Measurements from ENCODE around the gene ZNF552. TPM values are rescaled to one million over a fixed set of nuclear protein-coding genes. Genes with fewer than 3 reads are reported as not detected.
"Not testable (repeated sequence)": the region's sequence is repeated elsewhere in the genome, so short reads cannot be mapped to it uniquely, and the experiment has no call there.

ZNF552 gene
- total RNA-seq = 15.5 to 19.2 TPM (median 16.8 TPM) in 3 replicates

GRCh38 chr19:57814505-57815246 lies at the start of gene ZNF552:
TSS of gene ZNF552 (minus strand) at chr19:57814913. CDS start at chr19:57814743, 170 bp downstream.
- Mint-ChIP-seq H3K4me1 (peaks cover 59% of the 10 kb centered on the region), H3K36me3 (peaks cover 7% of the 10 kb centered on the region), H3K4me3 (peak within 1 kb of the TSS; percentile 95)

GRCh38 chr19:57862351-57862750 lies 47.6 kb upstream of the ZNF552 start:
- H3K4me3 Mint-ChIP-seq; H3K4me1 Mint-ChIP-seq; H3K9me3 Mint-ChIP-seq; DNase-seq (ENCODE audit: low spot score in 2 of 2, unreplicated experiment in 2 of 2); H3K27me3 Mint-ChIP-seq (ENCODE audit: low read depth); H3K27ac Mint-ChIP-seq: not testable (repeated sequence)
- H3K36me3 Mint-ChIP-seq = peaks cover 75% of the 10 kb centered on the region

More at GRCh38 chr19:57814505-57815246, at the start of gene ZNF552:
- Mint-ChIP-seq H3K27me3 (ENCODE audit: low read depth) (no peaks in the 10 kb centered on the region), H3K9me3 (no peaks in the 10 kb centered on the region), H3K27ac (peak within 1 kb of the TSS; percentile 92)
- peak; percentile 59 to 76 for DNase-seq (ENCODE audit: low spot score in 2 of 2, unreplicated experiment in 2 of 2)
- TF ChIP-seq, protein P1, sequence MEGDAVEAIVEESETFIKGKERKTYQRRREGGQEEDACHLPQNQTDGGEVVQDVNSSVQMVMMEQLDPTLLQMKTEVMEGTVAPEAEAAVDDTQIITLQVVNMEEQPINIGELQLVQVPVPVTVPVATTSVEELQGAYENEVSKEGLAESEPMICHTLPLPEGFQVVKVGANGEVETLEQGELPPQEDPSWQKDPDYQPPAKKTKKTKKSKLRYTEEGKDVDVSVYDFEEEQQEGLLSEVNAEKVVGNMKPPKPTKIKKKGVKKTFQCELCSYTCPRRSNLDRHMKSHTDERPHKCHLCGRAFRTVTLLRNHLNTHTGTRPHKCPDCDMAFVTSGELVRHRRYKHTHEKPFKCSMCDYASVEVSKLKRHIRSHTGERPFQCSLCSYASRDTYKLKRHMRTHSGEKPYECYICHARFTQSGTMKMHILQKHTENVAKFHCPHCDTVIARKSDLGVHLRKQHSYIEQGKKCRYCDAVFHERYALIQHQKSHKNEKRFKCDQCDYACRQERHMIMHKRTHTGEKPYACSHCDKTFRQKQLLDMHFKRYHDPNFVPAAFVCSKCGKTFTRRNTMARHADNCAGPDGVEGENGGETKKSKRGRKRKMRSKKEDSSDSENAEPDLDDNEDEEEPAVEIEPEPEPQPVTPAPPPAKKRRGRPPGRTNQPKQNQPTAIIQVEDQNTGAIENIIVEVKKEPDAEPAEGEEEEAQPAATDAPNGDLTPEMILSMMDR (IDR thresholded peaks at IDR 0.05; ENCODE audit: unreplicated experiment) = no peak

- not testable (repeated sequence) for H3K9me3 Mint-ChIP-seq; DNase-seq (ENCODE audit: low spot score in 2 of 2, unreplicated experiment in 2 of 2); H3K4me3 Mint-ChIP-seq; H3K27ac Mint-ChIP-seq; H3K27me3 Mint-ChIP-seq (ENCODE audit: low read depth)
- Mint-ChIP-seq H3K4me1 (peaks cover 17% of the 10 kb centered on the region), H3K36me3 (peaks cover 41% of the 10 kb centered on the region)
Measured at GRCh38 chr19:57854117-57854516, 39.4 kb upstream of the ZNF552 start.

DNA sequence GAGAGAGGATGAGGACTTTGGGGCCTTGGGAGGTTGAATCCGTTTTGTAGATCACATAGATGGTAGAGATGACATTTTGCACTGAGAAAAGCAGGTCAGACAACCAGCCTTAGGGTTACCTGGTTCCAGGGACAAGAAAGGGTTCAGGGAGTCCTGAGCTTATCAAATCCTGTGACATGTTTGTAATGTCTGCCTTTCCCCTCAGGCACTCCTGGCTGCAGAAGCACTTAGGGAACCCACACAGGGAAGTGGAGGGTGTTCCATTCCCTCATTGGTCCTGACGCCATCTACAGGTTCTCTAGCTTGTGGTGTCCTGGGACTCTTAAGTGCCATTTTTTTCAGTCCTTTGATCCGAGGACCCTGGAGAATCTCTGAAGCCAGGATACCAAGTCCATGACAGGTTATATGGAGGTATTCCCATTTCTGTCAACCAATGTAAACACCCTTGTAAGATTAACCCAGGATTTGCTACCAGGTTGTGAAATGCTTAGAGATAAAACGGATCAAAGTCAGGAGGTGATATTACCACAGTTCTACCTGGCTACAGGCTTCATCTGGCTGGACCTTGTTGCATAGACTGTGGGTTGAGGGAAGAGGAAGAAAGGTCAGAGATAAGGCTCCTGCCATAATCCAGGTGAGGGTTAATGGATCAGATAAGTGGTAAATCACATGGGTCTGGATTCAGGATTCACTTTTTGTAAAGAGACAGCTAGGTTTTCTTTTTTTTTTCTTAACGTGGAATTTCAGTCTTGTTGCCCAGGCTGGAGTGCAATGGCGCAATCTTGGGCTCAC lies 37.3 kb upstream of the ZNF552 start:
- Mint-ChIP-seq H3K27ac (peak overlapping the region; percentile 95), H3K36me3 (peaks cover 33% of the 10 kb centered on the region), H3K4me1 (peaks cover 17% of the 10 kb centered on the region)
- H3K9me3 Mint-ChIP-seq; H3K27me3 Mint-ChIP-seq (ENCODE audit: low read depth); H3K4me3 Mint-ChIP-seq; DNase-seq (ENCODE audit: low spot score in 2 of 2, unreplicated experiment in 2 of 2): not testable (repeated sequence)

- Mint-ChIP-seq H3K27ac (peak overlapping the region; percentile 95), H3K9me3 (no peaks in the 10 kb centered on the region), H3K36me3 (peaks cover 26% of the 10 kb centered on the region), H3K27me3 (ENCODE audit: low read depth) (no peaks in the 10 kb centered on the region), H3K4me3 (peak overlapping the region; percentile 86), H3K4me1 (peaks cover 17% of the 10 kb centered on the region)
- TF ChIP-seq, protein P1 (IDR thresholded peaks at IDR 0.05; ENCODE audit: unreplicated experiment) = no peak
- DNase-seq (ENCODE audit: low spot score in 2 of 2, unreplicated experiment in 2 of 2) = no peak
Measured at GRCh38 chr19:57850553-57851017, 35.9 kb upstream of the ZNF552 start.

- peaks cover 23% of the 10 kb centered on the region for H3K36me3 Mint-ChIP-seq
- H3K4me3 Mint-ChIP-seq = peak within 1 kb of the TSS; percentile 86
- not testable (repeated sequence) for H3K27me3 Mint-ChIP-seq (ENCODE audit: low read depth); H3K9me3 Mint-ChIP-seq
- peak; percentile 29 to 64 for DNase-seq (ENCODE audit: low spot score in 2 of 2, unreplicated experiment in 2 of 2)
- peak within 1 kb of the TSS; percentile 95 for H3K27ac Mint-ChIP-seq
- H3K4me1 Mint-ChIP-seq = peaks cover 17% of the 10 kb centered on the region
Measured at GRCh38 chr19:57849666-57850473, 35.2 kb upstream of the ZNF552 start, which contains the start of gene ZNF587. TSS of gene ZNF587 (plus strand) at chr19:57849859. CDS start at chr19:57850039, 180 bp downstream.

DNA sequence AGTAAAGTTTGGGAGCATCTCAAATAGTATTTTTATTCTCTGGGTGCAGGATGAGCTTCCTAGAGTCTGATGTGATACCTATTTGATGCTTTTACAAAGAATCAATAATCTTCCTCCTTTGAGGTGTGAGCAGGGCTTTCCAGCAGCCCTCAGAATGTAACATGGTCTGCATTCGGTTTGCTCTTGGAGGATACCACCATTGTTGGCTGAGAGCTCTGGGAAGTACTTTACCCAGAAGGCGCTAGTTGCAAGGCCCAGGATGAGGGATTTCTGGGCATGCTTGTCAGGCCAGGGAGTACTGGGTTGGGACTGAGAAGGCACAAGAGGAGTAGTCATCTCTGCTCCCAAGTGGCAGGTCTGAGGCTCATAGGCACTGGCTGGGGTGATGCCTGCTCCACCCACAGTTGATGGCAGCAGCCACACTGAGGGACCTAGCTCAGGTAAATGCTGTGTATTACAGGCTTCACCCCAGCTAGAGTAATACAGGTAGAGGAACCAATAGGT lies 34.5 kb upstream of the ZNF552 start:
- H3K9me3 Mint-ChIP-seq; DNase-seq (ENCODE audit: low spot score in 2 of 2, unreplicated experiment in 2 of 2); H3K27me3 Mint-ChIP-seq (ENCODE audit: low read depth): not testable (repeated sequence)
- Mint-ChIP-seq H3K36me3 (peaks cover 21% of the 10 kb centered on the region), H3K4me3 (peak overlapping the region; percentile 86), H3K4me1 (peaks cover 17% of the 10 kb centered on the region), H3K27ac (peak overlapping the region; percentile 95)

DNA sequence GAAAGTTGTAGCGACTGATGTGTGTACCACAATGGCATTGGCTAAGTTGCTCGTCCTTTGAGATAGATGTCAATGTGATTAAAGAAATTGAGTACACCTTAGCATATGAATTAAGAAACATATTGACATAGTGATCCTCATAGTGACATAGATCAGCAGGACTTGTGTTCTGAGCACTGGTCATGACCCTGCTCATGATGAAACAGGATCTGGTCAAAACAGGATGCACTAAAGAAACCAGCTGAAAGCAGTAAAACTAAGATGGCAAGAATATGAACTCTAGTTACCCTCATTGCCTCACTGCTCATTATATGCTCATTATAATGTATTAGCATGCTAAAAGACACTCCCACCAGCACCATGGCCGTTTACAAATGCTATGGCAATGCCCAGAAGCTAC lies 32.5 kb upstream of the ZNF552 start:
- not testable (repeated sequence) for H3K9me3 Mint-ChIP-seq; H3K27me3 Mint-ChIP-seq (ENCODE audit: low read depth); DNase-seq (ENCODE audit: low spot score in 2 of 2, unreplicated experiment in 2 of 2); H3K27ac Mint-ChIP-seq; H3K4me3 Mint-ChIP-seq
- peaks cover 17% of the 10 kb centered on the region for H3K4me1 Mint-ChIP-seq
- peaks cover 18% of the 10 kb centered on the region for H3K36me3 Mint-ChIP-seq

Measured in mesothelial cell of epicardium (in vitro differentiated cells).